Stimulated activated CD8-positive, alpha-beta memory T cell treated with anti-CD3 and anti-CD28 coated beads, Interleukin-2, amount 100 ng/mL, for 1 hour (primary cell): ENCODE measurements around the gene NSUN4.
"Not testable (repeated sequence)": the region's sequence is repeated elsewhere in the genome, so short reads cannot be mapped to it uniquely, and the experiment has no call there.

Experiments used
- DNase-seq, 2 donors: peaks; one replicate each; pipeline ENCODE4 v3.0.0-alpha.2; 2020; ENCODE audit warnings: low read depth in 2 of 2

The NSUN4 gene

GRCh38 chr1:46365796-46366195 is 25.2 kb downstream of the NSUN4 start:
- not testable (repeated sequence) for DNase-seq

GRCh38 chr1:46367072-46367471 is 26.5 kb downstream of the NSUN4 start:
- no peak for DNase-seq

- not testable (repeated sequence) for DNase-seq
Observed at GRCh38 chr1:46367701-46368100, 27.1 kb downstream of the NSUN4 start.

- no peak for DNase-seq
Observed at GRCh38 chr1:46368791-46369190, 28.2 kb downstream of the NSUN4 start.

- DNase-seq: no peak
Observed at GRCh38 chr1:46369542-46370213, 29.1 kb downstream of the NSUN4 start.

- DNase-seq: no peak
Observed at GRCh38 chr1:46370214-46370633, 29.6 kb downstream of the NSUN4 start.

- no peak for DNase-seq
Observed at GRCh38 chr1:46372431-46372830, 31.8 kb downstream of the NSUN4 start.

GRCh38 chr1:46379996-46380395 is 39.4 kb downstream of the NSUN4 start:
- DNase-seq: no peak

- DNase-seq: no peak
Observed at GRCh38 chr1:46380508-46380907, 39.9 kb downstream of the NSUN4 start.

GRCh38 chr1:46393510-46393909 is 52.9 kb downstream of the NSUN4 start:
- no peak for DNase-seq

GRCh38 chr1:46394108-46394871 is 53.7 kb downstream of the NSUN4 start, which contains the start of gene FAAH:
TSS of gene FAAH (plus strand) at chr1:46394317. CDS start at chr1:46394349, 32 bp downstream.
- no peak for DNase-seq

- no peak for DNase-seq
Observed at GRCh38 chr1:46394872-46395465, 54.4 kb downstream of the NSUN4 start.

GRCh38 chr1:46396441-46397398 is 56.1 kb downstream of the NSUN4 start:
- no peak for DNase-seq

- no peak for DNase-seq
Observed at GRCh38 chr1:46399307-46399706, 58.7 kb downstream of the NSUN4 start.

GRCh38 chr1:46400421-46400820 is 59.8 kb downstream of the NSUN4 start:
- no peak for DNase-seq

GRCh38 chr1:46401154-46401913 is 60.7 kb downstream of the NSUN4 start:
- DNase-seq: no peak

GRCh38 chr1:46401964-46402626 is 61.5 kb downstream of the NSUN4 start:
- no peak for DNase-seq

- DNase-seq: no peak
Observed at GRCh38 chr1:46403916-46404315, 63.3 kb downstream of the NSUN4 start.

- DNase-seq: no peak
Observed at GRCh38 chr1:46404482-46405196, 64.0 kb downstream of the NSUN4 start.

GRCh38 chr1:46405197-46405555 is 64.6 kb downstream of the NSUN4 start:
- DNase-seq: no peak
